Upper lobe of left lung (tissue), 4 donors: Measurements from ENCODE around the gene PSME4.

Experiments
- EP300 ChIP-seq, 4 donors: sonication (generic); formaldehyde crosslinking; IDR thresholded peaks; one replicate each; pipeline ENCODE4 v1.5.1; 2017; ENCODE audit warnings: antibody characterized with exemption in 4 of 4, control low read depth in 2 of 4
- POLR2A ChIP-seq, 4 donors: fragments of 450-650 bp; IDR thresholded peaks; one replicate each; pipeline ENCODE4 v1.5.1; 2016 to 2017; ENCODE audit warnings: antibody characterized with exemption in 4 of 4, mild to moderate bottlenecking in 2 of 4
- POLR2AphosphoS5 ChIP-seq, 2 donors: sonication (generic); formaldehyde crosslinking; IDR thresholded peaks; one replicate each; pipeline ENCODE4 v1.5.1; 2017; ENCODE audit warnings: antibody characterized with exemption in 2 of 2
- TF ChIP-seq, protein P1 (sequence below), 6 experiments: fragments of 450-650 bp in 4 of 6; fragments of 200-600 bp in 2 of 6; sonication (generic) in 2 of 6; IDR thresholded peaks; one replicate each; pipeline ENCODE4 v1.5.1; 2016 to 2019; ENCODE audit warnings: antibody characterized with exemption in 6 of 6

DNA sequence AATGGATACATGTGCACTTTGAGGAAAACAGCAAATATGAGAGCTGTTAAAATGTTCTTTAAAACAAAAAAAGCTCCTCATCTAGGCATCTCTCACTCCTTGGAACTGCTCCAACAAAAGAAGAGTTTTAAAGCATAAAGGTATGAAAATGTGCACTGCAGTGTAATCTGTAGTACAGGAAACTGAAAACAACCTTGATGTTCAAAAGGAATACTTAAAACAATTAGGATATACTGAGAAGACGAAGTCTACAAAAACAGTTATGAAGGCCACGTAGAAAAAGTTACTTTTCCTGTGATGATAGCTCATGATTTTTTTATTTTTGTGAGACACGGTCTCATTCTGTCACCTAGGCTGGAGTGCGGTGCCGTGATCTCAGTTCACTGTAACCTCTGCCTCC lies 109.0 kb downstream of the PSME4 start:
- TF ChIP-seq POLR2AphosphoS5 (IDR thresholded peaks at IDR 0.05) = no peak
- TF ChIP-seq, protein P1, sequence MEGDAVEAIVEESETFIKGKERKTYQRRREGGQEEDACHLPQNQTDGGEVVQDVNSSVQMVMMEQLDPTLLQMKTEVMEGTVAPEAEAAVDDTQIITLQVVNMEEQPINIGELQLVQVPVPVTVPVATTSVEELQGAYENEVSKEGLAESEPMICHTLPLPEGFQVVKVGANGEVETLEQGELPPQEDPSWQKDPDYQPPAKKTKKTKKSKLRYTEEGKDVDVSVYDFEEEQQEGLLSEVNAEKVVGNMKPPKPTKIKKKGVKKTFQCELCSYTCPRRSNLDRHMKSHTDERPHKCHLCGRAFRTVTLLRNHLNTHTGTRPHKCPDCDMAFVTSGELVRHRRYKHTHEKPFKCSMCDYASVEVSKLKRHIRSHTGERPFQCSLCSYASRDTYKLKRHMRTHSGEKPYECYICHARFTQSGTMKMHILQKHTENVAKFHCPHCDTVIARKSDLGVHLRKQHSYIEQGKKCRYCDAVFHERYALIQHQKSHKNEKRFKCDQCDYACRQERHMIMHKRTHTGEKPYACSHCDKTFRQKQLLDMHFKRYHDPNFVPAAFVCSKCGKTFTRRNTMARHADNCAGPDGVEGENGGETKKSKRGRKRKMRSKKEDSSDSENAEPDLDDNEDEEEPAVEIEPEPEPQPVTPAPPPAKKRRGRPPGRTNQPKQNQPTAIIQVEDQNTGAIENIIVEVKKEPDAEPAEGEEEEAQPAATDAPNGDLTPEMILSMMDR (IDR thresholded peaks at IDR 0.05) = no peak
- no peak for TF ChIP-seq POLR2A (IDR thresholded peaks at IDR 0.05)
- TF ChIP-seq EP300 (IDR thresholded peaks at IDR 0.05) = no peak
